ENCODE data around the gene PNMA6E.

DNA sequence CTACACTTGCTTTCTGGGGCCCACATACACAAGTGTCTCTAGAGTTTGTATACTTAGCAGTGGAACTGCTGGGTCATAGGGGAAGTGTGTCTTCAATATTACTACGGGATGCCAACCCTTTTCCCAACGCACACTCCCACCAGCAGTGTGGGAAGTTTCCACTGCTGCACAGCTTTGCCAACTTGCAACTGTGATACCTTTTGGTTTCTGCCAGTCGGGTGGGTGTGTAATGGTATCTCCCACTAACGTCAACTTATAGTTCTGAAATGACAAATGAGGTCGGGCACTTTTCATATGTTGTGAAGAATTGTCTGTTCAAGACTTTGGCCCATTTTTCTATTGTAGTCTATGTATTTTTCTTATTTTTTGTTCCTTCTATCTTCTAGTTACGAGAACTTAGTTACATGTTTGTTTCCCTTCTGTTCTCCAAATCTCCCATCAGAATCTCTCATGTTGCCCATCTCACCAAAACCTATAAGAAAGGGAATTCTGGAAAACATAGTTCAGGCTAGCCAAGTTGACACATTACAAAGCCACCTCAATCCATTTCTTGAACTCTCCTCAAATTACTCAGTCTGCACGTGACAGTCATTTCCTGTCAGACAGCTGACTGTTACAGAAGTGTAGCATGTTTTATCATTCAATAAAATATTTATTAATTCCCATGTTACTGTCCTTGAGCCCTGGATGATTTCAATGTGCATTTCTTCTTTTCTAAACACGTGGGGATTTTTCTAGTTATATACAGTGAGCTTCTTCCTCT lies 30.7 kb downstream of the PNMA6E start:
- TF ChIP-seq, protein P1, sequence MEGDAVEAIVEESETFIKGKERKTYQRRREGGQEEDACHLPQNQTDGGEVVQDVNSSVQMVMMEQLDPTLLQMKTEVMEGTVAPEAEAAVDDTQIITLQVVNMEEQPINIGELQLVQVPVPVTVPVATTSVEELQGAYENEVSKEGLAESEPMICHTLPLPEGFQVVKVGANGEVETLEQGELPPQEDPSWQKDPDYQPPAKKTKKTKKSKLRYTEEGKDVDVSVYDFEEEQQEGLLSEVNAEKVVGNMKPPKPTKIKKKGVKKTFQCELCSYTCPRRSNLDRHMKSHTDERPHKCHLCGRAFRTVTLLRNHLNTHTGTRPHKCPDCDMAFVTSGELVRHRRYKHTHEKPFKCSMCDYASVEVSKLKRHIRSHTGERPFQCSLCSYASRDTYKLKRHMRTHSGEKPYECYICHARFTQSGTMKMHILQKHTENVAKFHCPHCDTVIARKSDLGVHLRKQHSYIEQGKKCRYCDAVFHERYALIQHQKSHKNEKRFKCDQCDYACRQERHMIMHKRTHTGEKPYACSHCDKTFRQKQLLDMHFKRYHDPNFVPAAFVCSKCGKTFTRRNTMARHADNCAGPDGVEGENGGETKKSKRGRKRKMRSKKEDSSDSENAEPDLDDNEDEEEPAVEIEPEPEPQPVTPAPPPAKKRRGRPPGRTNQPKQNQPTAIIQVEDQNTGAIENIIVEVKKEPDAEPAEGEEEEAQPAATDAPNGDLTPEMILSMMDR (IDR thresholded peaks at IDR 0.05; ENCODE audit: insufficient read depth, low read depth, low read length), result no peak
- no peak for TF ChIP-seq EZH2 (IDR thresholded peaks at IDR 0.05; ENCODE audit: insufficient read depth, low read length)

Measured in astrocyte (in vitro differentiated cells and primary cell).